HCT116 (cell line): ENCODE results near the gene LYRM1. TPM values are rescaled to one million over a fixed set of nuclear protein-coding genes. Genes with fewer than 3 reads are reported as not detected.

Experiments used
- ATAC-seq: fragments of 200-7000 bp; cut with Tn5 transposase; 2 replicates; pipeline ENCODE4 v1.9.1; 2020; ENCODE audit warnings: mild to moderate bottlenecking, moderate library complexity
- BruUV-seq: library from RNA; stranded (reverse); fragments of 400-500 nt; replicated peaks from 2 replicates; lab custom pipeline; 2021; lab: Mats Ljungman, UMichigan
- CTCF ChIA-PET: fragments of 300-600 bp; sonication (Branson Sonifier 250); formaldehyde crosslinking; loops from one replicate; lab custom pipeline; 2021; ENCODE audit warnings: antibody characterized with exemption; lab: Charles Lee
- POLR2A ChIA-PET: fragments of 300-600, 350-600 bp; sonication (Branson Sonifier 250); formaldehyde crosslinking; loops from one replicate; lab custom pipeline; 2021; ENCODE audit warnings: antibody characterized with exemption; lab: Charles Lee
- RAD21 ChIA-PET, 2 experiments: fragments of 300-600 bp; sonication (Branson Sonifier 250); formaldehyde crosslinking; loops; one replicate each; lab custom pipeline; 2023; ENCODE audit warnings: low total read pairs in 2 of 2; ENCODE audit not compliant: uncharacterized antibody in 2 of 2, unreplicated experiment in 2 of 2, low non-redundant PET in 1 of 2; lab: Charles Lee
- DNase-seq: peaks from one replicate; pipeline ENCODE4 v3.0.0-alpha.2; 2010; ENCODE audit warnings: low read depth, low spot score
- H2AFZ ChIP-seq: fragments of 200-600 bp; shearing (Covaris generic), sonication (generic); 2 replicates; pipeline ENCODE4 v1.6.1; 2017; ENCODE audit warnings: low read depth, mixed run types, mixed read lengths, antibody characterized with exemption, low read length; ENCODE audit not compliant: poor library complexity, severe bottlenecking
- H3K27ac ChIP-seq: 2 replicates; pipeline ENCODE4 v1.5.1; 2012; ENCODE audit warnings: low read depth, low read length
- H3K27me3 ChIP-seq: fragments of 200-600 bp; sonication (generic); 2 replicates; pipeline ENCODE4 v1.6.1; 2016; ENCODE audit warnings: mixed run types, low read length, mixed read lengths; ENCODE audit not compliant: insufficient read depth
- H3K36me3 ChIP-seq, 2 experiments: fragments of 200-500 bp in 1 of 2; fragments of 200-600 bp in 1 of 2; sonication (Bioruptor generic) in 1 of 2; sonication (generic) in 1 of 2; 2 replicates each; pipeline versions ENCODE4 v1.5.1 to v1.6.1; 2014 to 2016; ENCODE audit warnings: low read length in 2 of 2, inconsistent platforms in 1 of 2, mixed read lengths in 1 of 2, mixed run types in 1 of 2; ENCODE audit not compliant: insufficient read depth in 2 of 2, control insufficient read depth in 1 of 2
- H3K4me1 ChIP-seq, 2 experiments: fragments of 200-600 bp in 1 of 2; sonication (generic) in 1 of 2; 2 replicates each; pipeline versions ENCODE4 v1.5.1 to v1.6.1; 2012 to 2017; ENCODE audit warnings: low read length in 2 of 2, inconsistent platforms in 1 of 2, mild to moderate bottlenecking in 1 of 2, mixed read lengths in 1 of 2, mixed run types in 1 of 2, moderate library complexity in 1 of 2; ENCODE audit not compliant: insufficient read depth in 2 of 2, control insufficient read depth in 1 of 2
- H3K4me2 ChIP-seq: fragments of 200-600 bp; sonication (generic); 2 replicates; pipeline ENCODE4 v1.6.1; 2017; ENCODE audit warnings: mixed run types, low read length, mixed read lengths
- H3K4me3 ChIP-seq, 2 experiments: fragments of 200-600 bp in 1 of 2; sonication (generic) in 1 of 2; replicated peaks in 1 of 2; 2 replicates each; pipeline ENCODE4 v1.5.1; 2011 to 2016; ENCODE audit warnings: low read length in 2 of 2, control low read depth in 1 of 2, low read depth in 1 of 2, mild to moderate bottlenecking in 1 of 2, mixed read lengths in 1 of 2, mixed run types in 1 of 2
- H3K79me2 ChIP-seq: fragments of 200-600 bp; sonication (generic); 2 replicates; pipeline ENCODE4 v1.6.1; 2017; ENCODE audit warnings: mild to moderate bottlenecking, mixed run types, low read length, moderate library complexity, mixed read lengths; ENCODE audit not compliant: insufficient read depth
- H3K9ac ChIP-seq: fragments of 200-600 bp; sonication (generic); 2 replicates; pipeline ENCODE4 v1.6.1; 2016; ENCODE audit warnings: low read length, mixed read lengths
- H3K9me2 ChIP-seq: fragments of 200-600 bp; sonication (generic), shearing (Covaris generic); 2 replicates; pipeline ENCODE4 v1.6.1; 2017; ENCODE audit warnings: mixed run types, mild to moderate bottlenecking, moderate library complexity; ENCODE audit not compliant: insufficient read depth
- H3K9me3 ChIP-seq, 2 experiments: fragments of 200-500 bp in 1 of 2; fragments of 200-600 bp in 1 of 2; sonication (Bioruptor generic) in 1 of 2; sonication (generic) in 1 of 2; 2 replicates each; pipeline ENCODE4 v1.6.1; 2014 to 2017; ENCODE audit warnings: low read length in 2 of 2, mixed read lengths in 2 of 2, inconsistent platforms in 1 of 2, low read depth in 1 of 2, mild to moderate bottlenecking in 1 of 2, mixed run types in 1 of 2, moderate library complexity in 1 of 2; ENCODE audit not compliant: control insufficient read depth in 1 of 2, insufficient read depth in 1 of 2
- H4K20me1 ChIP-seq: fragments of 200-600 bp; sonication (generic), shearing (Covaris generic); 2 replicates; pipeline ENCODE4 v1.6.1; 2017; ENCODE audit warnings: mixed run types, mild to moderate bottlenecking, moderate library complexity; ENCODE audit not compliant: insufficient read depth
- ELF1 ChIP-seq: IDR thresholded peaks from 2 replicates; pipeline ENCODE4 v1.6.1; 2012; ENCODE audit warnings: low read depth, borderline replicate concordance
- EZH2 ChIP-seq: fragments of 200-600 bp; sonication (generic); IDR thresholded peaks from 2 replicates; pipeline ENCODE4 v1.6.1; 2017; ENCODE audit warnings: antibody characterized with exemption, mixed run types
- JUND ChIP-seq: IDR thresholded peaks from 2 replicates; pipeline ENCODE4 v1.6.1; 2012
- SP1 ChIP-seq: IDR thresholded peaks from 2 replicates; pipeline ENCODE4 v1.6.1; 2012; ENCODE audit warnings: low read depth
- SRF ChIP-seq: IDR thresholded peaks from 2 replicates; pipeline ENCODE4 v1.6.1; 2012; ENCODE audit warnings: low read depth
- TCF7L2 ChIP-seq: IDR thresholded peaks from 2 replicates; pipeline ENCODE4 v1.7.0; 2011; ENCODE audit warnings: borderline replicate concordance, inconsistent platforms; ENCODE audit not compliant: insufficient read depth, insufficient read length; ENCODE audit errors: extremely low read depth
- YY1 ChIP-seq: IDR thresholded peaks from 2 replicates; pipeline ENCODE4 v1.6.1; 2011; ENCODE audit warnings: low read length, low read depth, moderate library complexity, mild to moderate bottlenecking; ENCODE audit not compliant: insufficient replicate concordance; ENCODE audit errors: extremely low read depth
- intact Hi-C: fragments of 100-400 bp; cut with micrococcal nuclease; formaldehyde crosslinking; loops from 2 replicates; pipeline ENCODE4 v1.10.0; 2022
- total RNA-seq: library from RNA; stranded (reverse); gene quantifications from one replicate; pipeline ENCODE4 v1.2.1, GENCODE V29; 2021; ENCODE audit not compliant: unreplicated experiment
- TF ChIP-seq, protein P1 (sequence below): IDR thresholded peaks from 2 replicates; pipeline ENCODE4 v1.6.1; 2012; ENCODE audit warnings: low read depth
- TF ChIP-seq, protein P2 (sequence below): IDR thresholded peaks from 2 replicates; pipeline ENCODE4 v1.6.1; 2012
- TF ChIP-seq, protein P3 (sequence below): IDR thresholded peaks from 2 replicates; pipeline ENCODE4 v1.6.1; 2011; ENCODE audit warnings: mild to moderate bottlenecking, low read length, moderate library complexity; ENCODE audit not compliant: insufficient replicate concordance; ENCODE audit errors: extremely low read depth

The LYRM1 gene
- total RNA-seq, 1 experiment from 2014 or later, result 26.7 TPM

DNA sequence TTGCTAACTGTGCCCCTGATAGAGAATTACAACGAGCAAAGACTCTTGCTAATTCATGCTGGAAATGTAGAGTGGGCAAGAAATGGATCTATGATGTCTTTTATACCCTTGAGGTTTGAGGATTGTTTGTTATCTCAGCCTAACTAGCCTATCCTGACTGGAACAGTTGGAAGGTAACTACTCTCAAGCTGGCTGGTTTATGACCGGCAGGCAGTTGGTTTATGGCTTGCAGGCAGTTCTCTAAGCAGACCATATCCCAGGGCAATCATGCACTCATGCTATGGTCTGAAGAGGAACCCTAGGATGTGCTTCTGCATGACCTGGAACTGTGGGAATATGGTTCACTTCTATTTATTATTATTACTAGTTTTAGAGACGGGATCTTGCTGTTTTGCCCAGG is 49.1 kb downstream of the LYRM1 start:
- POLR2A ChIA-PET, result no interaction called here
- intact Hi-C loops, result no loop called here
- no peak overlapping the region for H3K27ac ChIP-seq
- no peak overlapping the region for H3K4me2 ChIP-seq
- BruUV-seq, result no TSS peak
- RAD21 ChIA-PET, result no interaction called here
- H3K4me1 ChIP-seq, result peaks cover 12 to 15% of the 10 kb centered on the region in 2 experiments
- H3K79me2 ChIP-seq, result no peaks in the 10 kb centered on the region
- no peak for TF ChIP-seq JUND
- TF ChIP-seq, protein P1, sequence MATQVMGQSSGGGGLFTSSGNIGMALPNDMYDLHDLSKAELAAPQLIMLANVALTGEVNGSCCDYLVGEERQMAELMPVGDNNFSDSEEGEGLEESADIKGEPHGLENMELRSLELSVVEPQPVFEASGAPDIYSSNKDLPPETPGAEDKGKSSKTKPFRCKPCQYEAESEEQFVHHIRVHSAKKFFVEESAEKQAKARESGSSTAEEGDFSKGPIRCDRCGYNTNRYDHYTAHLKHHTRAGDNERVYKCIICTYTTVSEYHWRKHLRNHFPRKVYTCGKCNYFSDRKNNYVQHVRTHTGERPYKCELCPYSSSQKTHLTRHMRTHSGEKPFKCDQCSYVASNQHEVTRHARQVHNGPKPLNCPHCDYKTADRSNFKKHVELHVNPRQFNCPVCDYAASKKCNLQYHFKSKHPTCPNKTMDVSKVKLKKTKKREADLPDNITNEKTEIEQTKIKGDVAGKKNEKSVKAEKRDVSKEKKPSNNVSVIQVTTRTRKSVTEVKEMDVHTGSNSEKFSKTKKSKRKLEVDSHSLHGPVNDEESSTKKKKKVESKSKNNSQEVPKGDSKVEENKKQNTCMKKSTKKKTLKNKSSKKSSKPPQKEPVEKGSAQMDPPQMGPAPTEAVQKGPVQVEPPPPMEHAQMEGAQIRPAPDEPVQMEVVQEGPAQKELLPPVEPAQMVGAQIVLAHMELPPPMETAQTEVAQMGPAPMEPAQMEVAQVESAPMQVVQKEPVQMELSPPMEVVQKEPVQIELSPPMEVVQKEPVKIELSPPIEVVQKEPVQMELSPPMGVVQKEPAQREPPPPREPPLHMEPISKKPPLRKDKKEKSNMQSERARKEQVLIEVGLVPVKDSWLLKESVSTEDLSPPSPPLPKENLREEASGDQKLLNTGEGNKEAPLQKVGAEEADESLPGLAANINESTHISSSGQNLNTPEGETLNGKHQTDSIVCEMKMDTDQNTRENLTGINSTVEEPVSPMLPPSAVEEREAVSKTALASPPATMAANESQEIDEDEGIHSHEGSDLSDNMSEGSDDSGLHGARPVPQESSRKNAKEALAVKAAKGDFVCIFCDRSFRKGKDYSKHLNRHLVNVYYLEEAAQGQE, result no peak
- no peaks in the 10 kb centered on the region for H3K36me3 ChIP-seq
- H3K4me3 ChIP-seq, result no peak overlapping the region
- no peak overlapping the region for H2AFZ ChIP-seq
- no peaks in the 10 kb centered on the region for H3K9me2 ChIP-seq
- H3K9me3 ChIP-seq, result no peaks in the 10 kb centered on the region
- CTCF ChIA-PET, result no interaction called here
- no peaks in the 10 kb centered on the region for H3K27me3 ChIP-seq
- DNase-seq, result no peak
- no peak overlapping the region for H3K9ac ChIP-seq
- no peak for ATAC-seq
- no peaks in the 10 kb centered on the region for H4K20me1 ChIP-seq

DNA sequence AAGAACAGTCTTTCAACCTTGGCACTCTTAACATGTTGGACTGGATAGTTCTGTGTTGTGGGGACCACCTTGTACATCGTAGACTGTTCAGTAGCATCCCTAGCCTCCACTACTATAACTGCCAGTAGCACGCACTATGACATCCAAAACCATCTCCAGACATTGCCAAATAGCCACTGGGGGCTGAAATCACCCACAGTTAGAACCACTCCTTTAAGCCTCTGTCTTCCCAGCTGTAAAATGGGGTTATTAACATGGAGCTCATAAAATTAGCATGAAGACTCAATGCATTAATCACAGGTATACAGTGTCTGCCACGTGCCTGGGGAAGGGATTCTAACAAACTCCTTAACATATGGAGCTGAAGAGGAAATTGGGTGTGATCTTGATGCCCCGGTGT is 49.7 kb downstream of the LYRM1 start:
- intact Hi-C loops, result no loop called here
- TF ChIP-seq EZH2 (no peak), YY1 (no peak), ELF1 (no peak), SP1 (no peak), SRF (no peak), TCF7L2 (no peak)
- TF ChIP-seq, protein P2, sequence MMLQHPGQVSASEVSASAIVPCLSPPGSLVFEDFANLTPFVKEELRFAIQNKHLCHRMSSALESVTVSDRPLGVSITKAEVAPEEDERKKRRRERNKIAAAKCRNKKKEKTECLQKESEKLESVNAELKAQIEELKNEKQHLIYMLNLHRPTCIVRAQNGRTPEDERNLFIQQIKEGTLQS, result no peak
- TF ChIP-seq, protein P3, sequence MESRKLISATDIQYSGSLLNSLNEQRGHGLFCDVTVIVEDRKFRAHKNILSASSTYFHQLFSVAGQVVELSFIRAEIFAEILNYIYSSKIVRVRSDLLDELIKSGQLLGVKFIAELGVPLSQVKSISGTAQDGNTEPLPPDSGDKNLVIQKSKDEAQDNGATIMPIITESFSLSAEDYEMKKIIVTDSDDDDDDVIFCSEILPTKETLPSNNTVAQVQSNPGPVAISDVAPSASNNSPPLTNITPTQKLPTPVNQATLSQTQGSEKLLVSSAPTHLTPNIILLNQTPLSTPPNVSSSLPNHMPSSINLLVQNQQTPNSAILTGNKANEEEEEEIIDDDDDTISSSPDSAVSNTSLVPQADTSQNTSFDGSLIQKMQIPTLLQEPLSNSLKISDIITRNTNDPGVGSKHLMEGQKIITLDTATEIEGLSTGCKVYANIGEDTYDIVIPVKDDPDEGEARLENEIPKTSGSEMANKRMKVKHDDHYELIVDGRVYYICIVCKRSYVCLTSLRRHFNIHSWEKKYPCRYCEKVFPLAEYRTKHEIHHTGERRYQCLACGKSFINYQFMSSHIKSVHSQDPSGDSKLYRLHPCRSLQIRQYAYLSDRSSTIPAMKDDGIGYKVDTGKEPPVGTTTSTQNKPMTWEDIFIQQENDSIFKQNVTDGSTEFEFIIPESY, result no peak
- TF ChIP-seq, protein P1, result no peak

More for the DNA sequence above, 49.7 kb downstream of the LYRM1 start:
- Histone ChIP-seq H3K79me2 (no peaks in the 10 kb centered on the region), H3K9ac (no peak overlapping the region), H2AFZ (no peak overlapping the region), H4K20me1 (no peaks in the 10 kb centered on the region), H3K36me3 (no peaks in the 10 kb centered on the region), H3K27ac (no peak overlapping the region), H3K4me3 (no peak overlapping the region), H3K4me2 (no peak overlapping the region), H3K9me3 (no peaks in the 10 kb centered on the region), H3K4me1 (peaks cover 12 to 15% of the 10 kb centered on the region in 2 experiments), H3K9me2 (no peaks in the 10 kb centered on the region), H3K27me3 (no peaks in the 10 kb centered on the region)
- POLR2A ChIA-PET, result no interaction called here
- ATAC-seq (no peak), DNase-seq (no peak)
- no TSS peak for BruUV-seq
- RAD21 ChIA-PET, result no interaction called here
- CTCF ChIA-PET, result no interaction called here
